ENCODE data around the gene SVOP. TPM values are rescaled to one million over a fixed set of nuclear protein-coding genes. Genes with fewer than 3 reads are reported as not detected.

SVOP gene
- total and polyA plus RNA-seq, 4 donors: 8.7 to 33.5 (median 29.5) TPM

DNA sequence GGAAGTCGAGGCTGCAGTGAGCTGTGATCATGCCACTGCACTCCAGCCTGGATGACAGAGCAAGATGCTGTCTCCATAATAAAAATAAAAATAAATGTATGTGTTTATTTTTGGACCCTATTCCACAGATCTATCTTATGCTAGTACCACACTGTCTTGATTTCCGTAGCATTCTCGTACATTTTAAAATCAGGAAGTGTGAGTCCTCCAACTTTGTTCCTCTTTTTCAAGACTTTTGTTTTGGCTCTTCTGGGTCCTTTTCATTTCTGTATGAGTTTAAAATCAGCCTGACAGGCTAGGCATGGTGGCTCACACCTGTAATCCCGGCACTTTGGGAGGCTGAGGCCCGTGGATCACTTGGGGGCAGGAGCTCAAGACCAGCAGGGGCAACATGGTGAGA, 115.1 kb downstream of the SVOP start:
- Histone ChIP-seq H3K9me3 (ENCODE audit: control insufficient read depth, insufficient read depth, low read length) (no peaks in the 10 kb centered on the region), H3K36me3 (ENCODE audit: control insufficient read depth, insufficient read depth, low read length) (no peaks in the 10 kb centered on the region), H3K4me3 (ENCODE audit: low read depth, low read length) (no peak overlapping the region), H3K4me1 (ENCODE audit: control insufficient read depth, insufficient read depth, low read length) (no peaks in the 10 kb centered on the region), H3K27me3 (ENCODE audit: control insufficient read depth, insufficient read depth, low read length) (no peaks in the 10 kb centered on the region), H3K27ac (ENCODE audit: low read depth, low read length) (no peak overlapping the region)
- no peak for DNase-seq (ENCODE audit: low read depth in 4 of 6, low spot score in 6 of 6)
- 85% methylated on average over 2 of the region's 5 CpGs for WGBS (ENCODE audit: insufficient coverage)

DNA sequence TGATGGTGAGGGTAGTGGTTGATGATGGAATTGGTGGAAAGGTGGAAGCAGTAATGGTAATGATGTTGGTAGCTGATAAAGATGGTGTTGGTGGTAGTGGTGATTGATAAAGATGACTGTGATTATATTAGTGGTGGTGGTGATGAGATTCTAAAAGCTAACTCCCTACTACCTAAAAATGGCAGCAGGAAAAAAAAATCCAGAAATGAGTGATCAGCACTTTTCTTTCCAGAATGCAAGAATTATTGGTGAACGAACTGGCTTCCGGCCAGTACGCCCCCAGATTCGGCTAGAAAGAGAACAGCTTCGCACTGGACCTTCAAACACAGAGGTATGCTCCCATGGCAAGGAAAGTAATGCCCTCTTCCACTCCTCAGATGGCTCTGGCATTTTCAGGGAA, 121.7 kb downstream of the SVOP start:
- Histone ChIP-seq H3K4me1 (ENCODE audit: control insufficient read depth, insufficient read depth, low read length) (no peaks in the 10 kb centered on the region), H3K36me3 (ENCODE audit: control insufficient read depth, insufficient read depth, low read length) (no peaks in the 10 kb centered on the region), H3K4me3 (ENCODE audit: low read depth, low read length) (no peak overlapping the region), H3K9me3 (ENCODE audit: control insufficient read depth, insufficient read depth, low read length) (no peaks in the 10 kb centered on the region), H3K27me3 (ENCODE audit: control insufficient read depth, insufficient read depth, low read length) (no peaks in the 10 kb centered on the region), H3K27ac (ENCODE audit: low read depth, low read length) (no peak overlapping the region)
- WGBS (ENCODE audit: insufficient coverage): 85% methylated on average over 5 of the region's 5 CpGs
- no peak for DNase-seq (ENCODE audit: low read depth in 4 of 6, low spot score in 6 of 6)

DNA sequence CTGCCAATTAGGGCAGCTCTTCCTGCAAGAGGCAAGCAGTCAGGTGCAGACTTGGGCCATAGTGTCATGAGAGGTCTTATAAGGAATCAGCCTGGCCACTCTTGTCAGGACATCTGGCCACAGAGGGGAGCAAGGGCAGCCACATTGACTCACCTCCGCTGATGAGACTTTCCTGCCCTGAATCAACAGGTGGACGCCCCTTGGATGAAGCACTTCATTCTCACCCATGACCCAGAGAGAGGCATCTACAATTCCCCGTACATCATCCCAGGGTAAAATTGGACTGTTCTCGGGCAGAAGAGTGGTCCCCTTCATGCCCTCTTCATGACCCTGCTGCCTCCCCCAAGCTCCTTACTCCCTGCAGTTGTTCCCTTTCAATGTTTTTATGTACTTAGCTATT, 124.1 kb downstream of the SVOP start:
- no peaks in the 10 kb centered on the region for H3K27me3 ChIP-seq (ENCODE audit: control insufficient read depth, insufficient read depth, low read length)
- no peaks in the 10 kb centered on the region for H3K4me1 ChIP-seq (ENCODE audit: control insufficient read depth, insufficient read depth, low read length)
- DNase-seq (ENCODE audit: low read depth in 4 of 6, low spot score in 6 of 6): no peak
- no peaks in the 10 kb centered on the region for H3K9me3 ChIP-seq (ENCODE audit: control insufficient read depth, insufficient read depth, low read length)
- WGBS (ENCODE audit: insufficient coverage): 88% methylated on average over 1 of the region's 4 CpGs
- H3K27ac ChIP-seq (ENCODE audit: low read depth, low read length): no peak overlapping the region
- H3K36me3 ChIP-seq (ENCODE audit: control insufficient read depth, insufficient read depth, low read length): no peaks in the 10 kb centered on the region
- H3K4me3 ChIP-seq (ENCODE audit: low read depth, low read length): no peak overlapping the region

DNA sequence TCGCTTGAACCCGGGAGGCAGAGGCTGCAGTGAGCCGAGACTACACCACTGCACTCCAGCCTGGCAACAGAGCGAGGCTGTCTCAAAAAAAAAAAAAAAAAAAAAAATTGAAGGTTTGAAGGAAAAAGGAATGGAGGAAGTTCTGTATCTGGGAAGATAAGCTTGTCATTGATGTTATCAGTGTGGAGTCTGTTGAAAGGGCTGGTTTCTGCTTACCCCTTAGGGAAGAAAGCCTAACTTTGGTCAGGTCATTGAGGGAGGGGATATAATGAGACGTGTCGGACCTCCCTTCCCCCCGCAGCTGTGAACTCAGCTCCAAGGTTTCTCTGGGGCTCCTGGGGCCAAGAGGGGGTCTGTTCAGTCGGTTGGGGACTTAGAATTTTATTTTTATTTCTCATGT, 124.5 kb downstream of the SVOP start:
- H3K4me1 ChIP-seq (ENCODE audit: control insufficient read depth, insufficient read depth, low read length): no peaks in the 10 kb centered on the region
- H3K27ac ChIP-seq (ENCODE audit: low read depth, low read length): no peak overlapping the region
- H3K4me3 ChIP-seq (ENCODE audit: low read depth, low read length): no peak overlapping the region
- H3K9me3 ChIP-seq (ENCODE audit: control insufficient read depth, insufficient read depth, low read length): no peaks in the 10 kb centered on the region
- H3K27me3 ChIP-seq (ENCODE audit: control insufficient read depth, insufficient read depth, low read length): no peaks in the 10 kb centered on the region
- 89% methylated on average over 4 of the region's 8 CpGs for WGBS (ENCODE audit: insufficient coverage)
- H3K36me3 ChIP-seq (ENCODE audit: control insufficient read depth, insufficient read depth, low read length): no peaks in the 10 kb centered on the region
- DNase-seq (ENCODE audit: low read depth in 4 of 6, low spot score in 6 of 6): no peak

DNA sequence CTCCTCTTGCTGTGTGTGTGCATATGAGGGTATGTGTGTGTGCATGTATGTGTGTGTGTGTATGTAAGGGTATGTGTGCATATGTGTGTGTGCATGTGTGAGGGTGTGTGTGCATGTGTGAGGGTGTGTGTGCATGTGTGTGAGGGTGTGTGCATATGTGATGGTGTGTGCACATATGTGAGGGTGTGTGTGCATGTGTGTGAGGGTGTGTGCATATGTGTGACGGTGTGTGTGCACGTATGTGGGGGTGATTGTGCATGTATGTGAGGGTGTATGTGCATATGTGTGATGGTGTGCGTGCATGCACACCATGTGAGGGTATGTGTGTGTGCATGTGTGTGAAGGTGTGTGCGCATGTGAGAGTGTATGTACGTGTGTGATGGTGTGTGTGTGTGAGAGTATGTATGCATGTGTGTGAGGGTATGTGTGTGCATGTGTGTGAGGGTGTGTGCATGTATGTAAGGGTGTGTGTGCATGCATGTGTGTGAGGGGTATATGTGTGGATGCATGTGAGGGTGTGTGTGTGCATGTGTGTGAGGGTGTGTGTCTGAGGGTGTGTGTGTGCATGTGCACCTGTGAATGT, 125.6 kb downstream of the SVOP start:
- H3K4me3 ChIP-seq (ENCODE audit: low read depth, low read length): no peak overlapping the region
- H3K9me3 ChIP-seq (ENCODE audit: control insufficient read depth, insufficient read depth, low read length): peaks cover under 1% of the 10 kb centered on the region
- H3K36me3 ChIP-seq (ENCODE audit: control insufficient read depth, insufficient read depth, low read length): no peaks in the 10 kb centered on the region
- H3K27ac ChIP-seq (ENCODE audit: low read depth, low read length): no peak overlapping the region
- 81% methylated on average over 5 of the region's 5 CpGs for WGBS (ENCODE audit: insufficient coverage)
- DNase-seq (ENCODE audit: low read depth in 4 of 6, low spot score in 6 of 6): no peak
- no peaks in the 10 kb centered on the region for H3K4me1 ChIP-seq (ENCODE audit: control insufficient read depth, insufficient read depth, low read length)
- H3K27me3 ChIP-seq (ENCODE audit: control insufficient read depth, insufficient read depth, low read length): no peaks in the 10 kb centered on the region

DNA sequence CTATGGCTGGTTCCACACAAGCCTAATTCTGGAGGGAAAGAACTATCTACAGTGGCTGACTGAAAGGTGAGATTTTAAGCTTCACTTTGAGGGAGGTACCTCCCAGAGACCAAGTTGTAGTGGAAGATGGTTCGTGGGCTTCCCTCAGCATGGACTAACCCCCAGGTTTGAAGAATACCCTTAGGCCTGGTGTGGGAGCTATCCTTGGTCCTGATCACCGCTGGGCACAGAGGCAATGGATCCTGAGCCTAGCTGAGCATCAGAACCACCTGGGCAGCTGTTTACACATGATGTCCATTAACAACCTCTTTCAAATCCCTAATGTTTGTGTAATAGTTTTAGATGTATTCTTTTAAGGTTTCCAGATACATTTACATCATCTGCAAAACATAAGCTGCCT, 130.7 kb downstream of the SVOP start:
- no peak overlapping the region for H3K27ac ChIP-seq (ENCODE audit: low read depth, low read length)
- H3K4me3 ChIP-seq (ENCODE audit: low read depth, low read length): no peak overlapping the region
- 38% methylated on average over 1 of the region's 2 CpGs for WGBS (ENCODE audit: insufficient coverage)
- H3K4me1 ChIP-seq (ENCODE audit: control insufficient read depth, insufficient read depth, low read length): peaks cover 3% of the 10 kb centered on the region
- H3K9me3 ChIP-seq (ENCODE audit: control insufficient read depth, insufficient read depth, low read length): peaks cover 2% of the 10 kb centered on the region
- no peak for DNase-seq (ENCODE audit: low read depth in 4 of 6, low spot score in 6 of 6)
- no peaks in the 10 kb centered on the region for H3K27me3 ChIP-seq (ENCODE audit: control insufficient read depth, insufficient read depth, low read length)
- H3K36me3 ChIP-seq (ENCODE audit: control insufficient read depth, insufficient read depth, low read length): no peaks in the 10 kb centered on the region

DNA sequence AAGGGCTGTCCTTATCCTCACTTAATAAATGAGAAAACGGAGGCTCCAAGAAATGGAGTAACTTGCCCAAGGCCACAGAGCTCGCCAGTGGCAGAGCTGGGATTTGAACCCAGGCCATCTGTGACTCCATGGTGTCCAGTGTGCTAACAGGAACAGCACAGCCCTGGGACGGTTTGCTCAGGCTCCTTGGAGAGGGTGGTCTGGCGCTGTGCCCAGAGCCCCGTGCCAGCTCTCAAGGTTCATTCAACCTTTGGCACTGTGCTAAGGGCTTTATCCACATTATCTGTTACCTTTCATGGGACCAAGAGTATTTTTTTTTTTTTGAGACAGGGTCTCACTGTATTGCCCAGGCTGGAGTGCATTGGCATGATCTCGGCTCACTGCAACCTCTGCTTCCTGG, 132.8 kb downstream of the SVOP start:
- Histone ChIP-seq H3K36me3 (ENCODE audit: control insufficient read depth, insufficient read depth, low read length) (no peaks in the 10 kb centered on the region), H3K9me3 (ENCODE audit: control insufficient read depth, insufficient read depth, low read length) (peaks cover 2% of the 10 kb centered on the region), H3K4me1 (ENCODE audit: control insufficient read depth, insufficient read depth, low read length) (peaks cover 3% of the 10 kb centered on the region), H3K27ac (ENCODE audit: low read depth, low read length) (no peak overlapping the region), H3K27me3 (ENCODE audit: control insufficient read depth, insufficient read depth, low read length) (no peaks in the 10 kb centered on the region), H3K4me3 (ENCODE audit: low read depth, low read length) (no peak overlapping the region)
- DNase-seq (ENCODE audit: low read depth in 4 of 6, low spot score in 6 of 6): no peak
- WGBS (ENCODE audit: insufficient coverage): 56% methylated on average over 6 of the region's 6 CpGs

DNA sequence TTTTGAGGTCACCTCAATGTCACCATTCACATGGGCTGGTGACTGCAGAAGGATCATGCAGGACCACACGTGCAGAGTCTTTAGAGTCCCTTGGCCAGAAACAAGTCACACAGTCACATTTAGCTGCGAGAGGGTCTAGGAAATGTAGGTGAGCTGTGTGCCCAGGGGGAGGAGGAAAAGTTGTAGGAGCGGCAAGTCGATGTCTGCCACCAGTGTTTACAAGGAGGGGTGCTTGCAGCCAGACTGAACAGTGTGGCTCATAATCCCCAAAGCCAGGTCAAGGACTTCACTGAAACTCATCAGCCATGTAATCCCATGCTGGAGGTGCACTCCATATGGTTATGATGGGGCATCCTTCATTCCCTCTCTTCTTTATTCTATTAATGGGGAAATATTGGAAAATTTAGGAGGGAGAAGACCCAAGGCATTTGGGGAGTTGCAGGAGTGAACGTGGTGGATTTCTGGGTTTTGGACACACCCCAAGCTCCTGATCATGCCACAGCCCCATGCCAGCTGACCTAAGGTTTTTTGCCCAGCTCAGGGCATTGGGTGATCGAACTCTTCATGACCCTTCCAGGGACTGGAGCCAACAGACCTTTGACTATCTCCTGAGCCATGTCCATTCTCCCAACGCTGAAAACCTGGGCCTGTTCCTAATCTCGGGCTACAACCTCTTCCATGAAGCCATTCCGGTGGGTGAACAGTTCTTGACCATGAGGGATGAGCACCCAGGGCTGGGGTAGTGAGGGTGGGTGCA, 133.8 kb downstream of the SVOP start:
- WGBS (ENCODE audit: insufficient coverage): 77% methylated on average over 9 of the region's 9 CpGs
- Histone ChIP-seq H3K27ac (ENCODE audit: low read depth, low read length) (no peak overlapping the region), H3K4me3 (ENCODE audit: low read depth, low read length) (no peak overlapping the region), H3K9me3 (ENCODE audit: control insufficient read depth, insufficient read depth, low read length) (peaks cover 2% of the 10 kb centered on the region), H3K36me3 (ENCODE audit: control insufficient read depth, insufficient read depth, low read length) (no peaks in the 10 kb centered on the region), H3K27me3 (ENCODE audit: control insufficient read depth, insufficient read depth, low read length) (no peaks in the 10 kb centered on the region), H3K4me1 (ENCODE audit: control insufficient read depth, insufficient read depth, low read length) (peaks cover 3% of the 10 kb centered on the region)
- DNase-seq (ENCODE audit: low read depth in 4 of 6, low spot score in 6 of 6): no peak

DNA sequence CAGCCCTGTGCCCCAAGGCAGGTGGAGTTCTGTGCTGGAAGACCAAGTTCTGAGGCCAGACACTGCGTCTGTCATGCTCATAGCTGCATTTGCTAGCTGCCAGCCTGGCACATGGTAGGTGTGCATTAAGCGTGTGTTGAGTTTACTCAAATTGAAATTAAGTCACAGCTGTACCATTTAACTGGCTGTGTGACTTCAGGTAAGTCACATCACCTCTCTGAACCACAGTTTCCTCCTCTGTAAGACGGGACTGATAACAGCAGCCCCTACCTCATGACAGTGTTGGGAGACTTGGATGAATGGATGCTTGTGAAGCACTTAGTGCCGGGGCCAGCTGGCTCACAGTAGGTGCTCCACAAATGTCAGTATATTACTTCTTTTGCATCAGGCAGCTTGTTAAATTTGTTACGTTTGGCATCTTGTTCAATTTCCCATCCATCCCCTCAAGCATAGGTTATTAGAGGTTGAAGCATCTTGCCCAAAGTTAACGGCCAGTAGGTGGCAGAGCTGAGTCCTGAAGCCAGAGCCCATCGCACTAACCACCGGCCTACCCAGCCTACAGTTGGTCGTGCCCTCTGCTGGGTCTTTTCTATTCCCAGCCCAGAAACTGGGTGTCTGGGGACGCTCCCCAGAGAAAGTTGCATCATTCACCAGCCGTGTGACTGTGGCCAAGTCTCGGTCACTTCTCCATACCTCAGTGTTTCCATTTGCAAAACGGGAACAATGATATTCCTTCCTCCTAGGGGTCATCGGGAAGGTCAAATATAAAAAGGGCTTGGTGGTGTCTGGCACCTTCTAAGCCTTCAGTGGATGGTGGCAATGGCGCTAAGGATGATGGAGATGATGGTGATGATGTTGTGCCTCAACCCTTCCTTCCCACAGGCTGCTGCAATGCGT, 136.5 kb downstream of the SVOP start:
- WGBS (ENCODE audit: insufficient coverage): 47% methylated on average over 8 of the region's 16 CpGs
- Histone ChIP-seq H3K9me3 (ENCODE audit: control insufficient read depth, insufficient read depth, low read length) (no peaks in the 10 kb centered on the region), H3K36me3 (ENCODE audit: control insufficient read depth, insufficient read depth, low read length) (no peaks in the 10 kb centered on the region), H3K4me3 (ENCODE audit: low read depth, low read length) (no peak overlapping the region), H3K4me1 (ENCODE audit: control insufficient read depth, insufficient read depth, low read length) (peaks cover 9% of the 10 kb centered on the region), H3K27ac (ENCODE audit: low read depth, low read length) (no peak overlapping the region), H3K27me3 (ENCODE audit: control insufficient read depth, insufficient read depth, low read length) (no peaks in the 10 kb centered on the region)
- DNase-seq (ENCODE audit: low read depth in 4 of 6, low spot score in 6 of 6): peak in 1 of 6 donors; percentile 8
